Measurements from ENCODE around the gene BRD2. TPM values are rescaled to one million over a fixed set of nuclear protein-coding genes. Genes with fewer than 3 reads are reported as not detected.

BRD2 gene
- total and polyA plus RNA-seq, 9 of the 15 experiments (the other 6 are each of a cell fraction or from before 2014, with no cell fraction given): 19.0 to 252 (median 181) TPM

- TF ChIP-seq EP400 (IDR thresholded peaks at IDR 0.05): 0 out of 2 replicates have a peak, but pooled peaks have one; percentile 26
- TF ChIP-seq SMARCA4 (IDR thresholded peaks at IDR 0.05): no peak
- no peak for TF ChIP-seq RNF2 (IDR thresholded peaks at IDR 0.05)
- TF ChIP-seq TARDBP (IDR thresholded peaks at IDR 0.05): no peak
- no peak for TF ChIP-seq SNIP1 (IDR thresholded peaks at IDR 0.05; ENCODE audit: low read depth)
- TF ChIP-seq HMBOX1 (IDR thresholded peaks at IDR 0.05): no peak
- no peak for TF ChIP-seq MLX (CRISPR knock-in tag; conservative IDR thresholded peaks at IDR 0.05)
- TF ChIP-seq SRSF7 (optimal IDR thresholded peaks at IDR 0.05; ENCODE audit: low read depth, low read length): no peak
- TF ChIP-seq CBFA2T2 (conservative IDR thresholded peaks at IDR 0.05): no peak
- no peak for TF ChIP-seq ARNT (IDR thresholded peaks at IDR 0.05)
- no peak for TF ChIP-seq MCM7 (IDR thresholded peaks at IDR 0.05)
- no peak for TF ChIP-seq ZKSCAN3 (CRISPR knock-in tag; IDR thresholded peaks at IDR 0.05)
- TF ChIP-seq STAT5A (IDR thresholded peaks at IDR 0.05; ENCODE audit: borderline replicate concordance, low read length): no peak
- TF ChIP-seq L3MBTL2 (IDR thresholded peaks at IDR 0.05): no peak
- no peak for TF ChIP-seq CTBP1 (IDR thresholded peaks at IDR 0.05; ENCODE audit: borderline replicate concordance)
- no peak for TF ChIP-seq RBM17 (IDR thresholded peaks at IDR 0.05; ENCODE audit: borderline replicate concordance, low read depth, low read length)
- TF ChIP-seq HDAC1 (IDR thresholded peaks at IDR 0.05): no peak
- no peak for TF ChIP-seq ZFPM2 (CRISPR knock-in tag; IDR thresholded peaks at IDR 0.05)
- TF ChIP-seq MTA2 (IDR thresholded peaks at IDR 0.05; ENCODE audit: low read depth): no peak
- no peak for TF ChIP-seq ELF2 (CRISPR knock-in tag; IDR thresholded peaks at IDR 0.05)
- TF ChIP-seq FOXK2 (conservative IDR thresholded peaks at IDR 0.05 in 1 of 2, IDR thresholded peaks at IDR 0.05 in 1 of 2; ENCODE audit: low read depth in 2 of 2): no peak
- TF ChIP-seq NFYB (IDR thresholded peaks at IDR 0.05; ENCODE audit: extremely low read depth, insufficient read length): peak; percentile 66
- TF ChIP-seq TFAP4 (CRISPR knock-in tag; IDR thresholded peaks at IDR 0.05; ENCODE audit: borderline replicate concordance): peak; percentile 92
- no peak for TF ChIP-seq SP1 (CRISPR knock-in tag; IDR thresholded peaks at IDR 0.05)
- no peak for TF ChIP-seq ZNF507 (tag; conservative IDR thresholded peaks at IDR 0.05)
- TF ChIP-seq SRSF9 (IDR thresholded peaks at IDR 0.05; ENCODE audit: borderline replicate concordance, low read depth, low read length): no peak
- TF ChIP-seq IFI16 (CRISPR knock-in tag; IDR thresholded peaks at IDR 0.05): no peak
- TF ChIP-seq SMARCC2 (IDR thresholded peaks at IDR 0.05; ENCODE audit: low read depth): no peak
- TF ChIP-seq TRIM24 (IDR thresholded peaks at IDR 0.05): peak in 1 of 2 experiments; percentile 65; a peak in 3 of 4 replicates
These were observed 15.3 kb upstream of the BRD2 start, which contains the start of gene HLA-DMA (continued) for GRCh38 chr6:32952817-32953739.

All from K562 (cell line).